ENCODE data around the gene PCDHGB4. TPM values are rescaled to one million over a fixed set of nuclear protein-coding genes. Genes with fewer than 3 reads are reported as not detected.
"Not testable (repeated sequence)": the region's sequence is repeated elsewhere in the genome, so short reads cannot be mapped to it uniquely, and the experiment has no call there.

Gene PCDHGB4
- 4.2 TPM for total RNA-seq
- long read RNA-seq, full-length matches to known transcripts = 4 of 4 reads
- long read RNA-seq, partial matches to known transcripts = 0 of 4 reads
- long read RNA-seq, other reads (novel, unspliced or antisense) = 0 of 4 reads

DNA sequence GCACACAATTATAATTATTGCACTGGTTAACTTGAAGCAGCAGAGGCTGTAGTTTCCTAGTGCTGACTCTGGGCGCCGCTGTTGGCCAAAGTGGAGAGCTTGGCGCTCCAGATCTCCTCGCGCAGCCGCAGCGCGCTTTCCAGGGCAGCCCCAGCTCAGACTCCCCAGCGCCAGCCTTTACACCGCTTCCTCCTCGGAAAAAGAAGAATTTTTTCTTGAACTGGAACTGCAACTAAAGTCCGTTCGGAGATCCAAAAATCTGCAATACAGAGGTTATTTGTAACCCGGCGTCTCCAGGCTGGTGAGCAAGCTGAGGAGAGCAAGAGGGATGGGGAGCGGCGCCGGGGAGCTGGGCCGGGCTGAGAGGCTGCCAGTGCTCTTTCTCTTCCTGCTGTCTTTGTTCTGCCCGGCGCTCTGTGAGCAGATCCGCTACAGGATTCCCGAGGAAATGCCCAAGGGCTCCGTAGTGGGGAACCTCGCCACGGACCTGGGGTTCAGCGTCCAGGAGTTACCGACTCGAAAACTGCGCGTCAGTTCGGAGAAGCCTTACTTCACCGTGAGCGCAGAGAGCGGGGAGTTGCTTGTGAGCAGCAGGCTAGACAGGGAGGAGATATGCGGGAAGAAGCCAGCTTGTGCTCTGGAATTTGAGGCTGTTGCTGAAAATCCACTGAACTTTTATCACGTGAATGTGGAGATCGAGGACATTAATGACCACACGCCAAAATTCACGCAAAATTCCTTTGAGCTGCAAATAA is at the start of gene PCDHGB4:
TSS of gene PCDHGB4 (plus strand) at position 142 of the 755 bp plus-strand sequence. CDS start at position 329, 187 bp downstream.
- H3K4me1 ChIP-seq; H3K27me3 ChIP-seq; H3K36me3 ChIP-seq; intact Hi-C loops (cut with DNase I); H3K4me3 ChIP-seq; H3K27ac ChIP-seq: not testable (repeated sequence)
- DNase-seq = peak; percentile 74
- TF ChIP-seq, protein P1, sequence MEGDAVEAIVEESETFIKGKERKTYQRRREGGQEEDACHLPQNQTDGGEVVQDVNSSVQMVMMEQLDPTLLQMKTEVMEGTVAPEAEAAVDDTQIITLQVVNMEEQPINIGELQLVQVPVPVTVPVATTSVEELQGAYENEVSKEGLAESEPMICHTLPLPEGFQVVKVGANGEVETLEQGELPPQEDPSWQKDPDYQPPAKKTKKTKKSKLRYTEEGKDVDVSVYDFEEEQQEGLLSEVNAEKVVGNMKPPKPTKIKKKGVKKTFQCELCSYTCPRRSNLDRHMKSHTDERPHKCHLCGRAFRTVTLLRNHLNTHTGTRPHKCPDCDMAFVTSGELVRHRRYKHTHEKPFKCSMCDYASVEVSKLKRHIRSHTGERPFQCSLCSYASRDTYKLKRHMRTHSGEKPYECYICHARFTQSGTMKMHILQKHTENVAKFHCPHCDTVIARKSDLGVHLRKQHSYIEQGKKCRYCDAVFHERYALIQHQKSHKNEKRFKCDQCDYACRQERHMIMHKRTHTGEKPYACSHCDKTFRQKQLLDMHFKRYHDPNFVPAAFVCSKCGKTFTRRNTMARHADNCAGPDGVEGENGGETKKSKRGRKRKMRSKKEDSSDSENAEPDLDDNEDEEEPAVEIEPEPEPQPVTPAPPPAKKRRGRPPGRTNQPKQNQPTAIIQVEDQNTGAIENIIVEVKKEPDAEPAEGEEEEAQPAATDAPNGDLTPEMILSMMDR (IDR thresholded peaks at IDR 0.05) = peak; percentile 42
- peaks cover 31% of the 10 kb centered on the region for H3K9me3 ChIP-seq
- peak; percentile 92 for ATAC-seq

DNA sequence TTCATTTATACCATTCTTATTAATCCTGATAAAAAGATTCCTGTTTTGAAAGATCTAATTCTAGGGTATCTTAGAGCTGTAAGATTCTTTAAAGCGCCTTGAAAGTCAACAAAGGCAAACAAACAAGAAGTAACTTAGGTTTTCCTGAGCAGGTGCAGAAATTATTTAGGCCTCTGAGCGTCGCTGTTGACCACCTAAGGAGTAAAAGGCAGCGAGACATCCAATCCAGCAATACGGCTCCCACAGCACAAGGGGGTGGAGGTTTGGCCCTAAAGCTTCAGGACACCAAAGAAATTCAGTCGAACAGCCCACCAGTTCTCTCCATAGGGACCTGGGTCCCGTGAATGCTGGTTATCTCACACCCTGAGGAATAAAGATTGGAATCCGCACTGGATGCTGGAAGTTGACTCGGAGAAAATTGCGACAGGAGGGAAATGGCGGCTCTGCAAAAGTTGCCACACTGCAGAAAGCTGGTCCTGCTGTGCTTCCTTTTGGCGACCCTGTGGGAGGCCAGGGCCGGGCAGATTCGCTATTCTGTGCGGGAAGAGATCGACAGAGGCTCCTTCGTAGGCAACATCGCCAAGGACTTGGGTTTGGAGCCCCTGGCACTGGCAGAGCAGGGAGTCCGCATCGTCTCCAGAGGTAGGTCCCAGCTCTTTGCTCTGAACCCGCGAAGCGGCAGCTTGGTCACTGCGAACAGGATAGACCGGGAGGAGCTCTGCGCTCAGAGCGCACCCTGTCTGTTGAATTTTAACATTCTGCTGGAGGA is 48.8 kb upstream of the PCDHGB4 start, which contains the start of gene PCDHGA2:
TSS of gene PCDHGA2 (plus strand) at position 223 of the 769 bp plus-strand sequence.
- intact Hi-C loops (cut with DNase I) = no loop called here
- H3K27me3 ChIP-seq = peaks cover 6% of the 10 kb centered on the region
- DNase-seq (no peak), ATAC-seq (peak; percentile 48)
- no peaks in the 10 kb centered on the region for H3K4me1 ChIP-seq
- H3K4me3 ChIP-seq = peak within 1 kb of the TSS; percentile 20
- no peak within 1 kb of the TSS for H3K27ac ChIP-seq
- TF ChIP-seq, protein P1 (IDR thresholded peaks at IDR 0.05) = peak; percentile 26
- H3K9me3 ChIP-seq = peaks cover 21% of the 10 kb centered on the region
- H3K36me3 ChIP-seq = no peaks in the 10 kb centered on the region

DNA sequence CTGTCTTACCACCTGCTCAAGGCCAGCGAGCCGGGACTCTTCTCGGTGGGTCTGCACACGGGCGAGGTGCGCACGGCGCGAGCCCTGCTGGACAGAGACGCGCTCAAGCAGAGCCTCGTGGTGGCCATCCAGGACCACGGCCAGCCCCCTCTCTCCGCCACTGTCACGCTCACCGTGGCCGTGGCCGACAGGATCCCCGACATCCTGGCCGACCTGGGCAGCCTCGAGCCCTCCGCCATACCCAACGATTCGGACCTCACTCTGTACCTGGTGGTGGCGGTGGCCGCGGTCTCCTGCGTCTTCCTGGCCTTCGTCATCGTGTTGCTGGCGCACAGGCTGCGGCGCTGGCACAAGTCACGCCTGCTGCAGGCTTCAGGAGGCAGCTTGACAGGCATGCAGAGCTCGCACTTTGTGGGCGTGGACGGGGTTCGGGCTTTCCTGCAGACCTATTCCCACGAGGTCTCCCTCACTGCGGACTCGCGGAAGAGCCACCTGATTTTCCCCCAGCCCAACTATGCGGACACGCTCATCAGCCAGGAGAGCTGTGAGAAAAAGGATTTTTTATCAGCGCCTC is 46.6 kb upstream of the PCDHGB4 start:
- H3K4me3 ChIP-seq, H3K27me3 ChIP-seq: not testable (repeated sequence)

DNA sequence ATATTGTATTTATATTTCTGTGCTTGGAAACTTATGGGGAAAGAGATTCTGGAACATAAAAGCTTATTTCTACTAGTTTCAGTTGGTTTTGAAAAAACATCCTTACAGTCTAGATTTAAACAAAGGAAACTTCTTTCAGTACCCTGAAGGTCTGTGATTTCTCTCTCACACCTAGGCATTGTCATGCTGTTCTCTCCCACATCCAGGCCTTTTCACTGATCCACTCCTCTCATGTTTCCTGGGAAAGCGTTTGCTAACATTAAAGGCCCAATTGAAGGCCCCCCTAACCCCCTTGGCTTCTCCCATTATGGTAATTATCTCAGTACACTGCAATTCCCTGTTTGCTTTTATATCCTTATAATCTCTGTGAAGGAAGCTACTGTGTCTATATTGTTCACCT is 44.7 kb upstream of the PCDHGB4 start:
- no peaks in the 10 kb centered on the region for H3K4me1 ChIP-seq
- H3K27ac ChIP-seq = no peak overlapping the region
- H3K4me3 ChIP-seq = no peak overlapping the region
- peaks cover 19% of the 10 kb centered on the region for H3K9me3 ChIP-seq
- H3K27me3 ChIP-seq = peaks cover 6% of the 10 kb centered on the region
- no peaks in the 10 kb centered on the region for H3K36me3 ChIP-seq
- DNase-seq = no peak
- intact Hi-C loops (cut with DNase I) = no loop called here
- no peak for ATAC-seq
- TF ChIP-seq, protein P1 (IDR thresholded peaks at IDR 0.05) = no peak

More for the DNA sequence above, 46.6 kb upstream of the PCDHGB4 start:
- H3K27ac ChIP-seq; H3K36me3 ChIP-seq; H3K4me1 ChIP-seq; intact Hi-C loops (cut with DNase I); ATAC-seq; DNase-seq: not testable (repeated sequence)
- peaks cover 32% of the 10 kb centered on the region for H3K9me3 ChIP-seq

DNA sequence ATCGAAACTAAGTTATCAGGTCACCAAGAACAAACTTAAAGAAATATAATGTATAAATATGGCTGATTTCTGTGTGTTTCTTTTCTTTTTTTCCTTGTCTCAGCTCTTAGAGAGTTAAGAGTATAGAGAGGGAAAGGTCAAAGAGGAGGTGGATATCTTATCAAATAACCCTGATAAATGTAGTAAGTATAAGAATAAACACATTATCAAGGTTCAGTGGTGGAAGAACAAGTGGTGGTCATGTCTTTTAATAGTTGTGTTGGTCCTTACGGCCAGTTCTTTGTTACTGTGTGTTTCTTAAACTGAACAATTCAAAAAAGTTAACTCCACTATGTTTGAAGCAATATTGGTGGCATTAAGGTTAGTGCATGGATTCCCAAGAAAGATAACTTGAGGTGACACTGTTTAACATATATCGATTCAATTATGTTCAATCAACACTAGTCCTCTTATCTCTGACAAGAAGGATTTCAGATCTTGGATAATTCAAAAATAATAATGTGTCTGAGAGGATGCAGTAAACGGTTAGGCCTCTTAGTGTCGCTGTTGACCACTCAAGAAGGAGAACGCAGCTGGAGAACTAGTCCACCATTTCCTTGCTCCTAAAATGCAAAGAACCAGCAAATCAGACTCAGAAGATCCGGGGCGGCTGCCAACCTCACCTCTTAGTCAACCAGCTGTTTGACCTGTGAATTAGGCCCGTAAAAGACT is 44.1 kb upstream of the PCDHGB4 start, which contains the start of gene PCDHGA3:
TSS of gene PCDHGA3 (plus strand) at position 588 of the 711 bp plus-strand sequence. CDS start 205 bp downstream, outside the sequence.
- H3K4me1 ChIP-seq = no peaks in the 10 kb centered on the region
- TF ChIP-seq, protein P1 (IDR thresholded peaks at IDR 0.05) = peak; percentile 24
- H3K27ac ChIP-seq = no peak within 1 kb of the TSS
- ATAC-seq (no peak), DNase-seq (no peak)
- peaks cover 6% of the 10 kb centered on the region for H3K27me3 ChIP-seq
- no peaks in the 10 kb centered on the region for H3K36me3 ChIP-seq
- H3K9me3 ChIP-seq = peaks cover 19% of the 10 kb centered on the region
- intact Hi-C loops (cut with DNase I) = no loop called here
- H3K4me3 ChIP-seq = peak within 1 kb of the TSS; percentile 21

All from upper lobe of right lung (tissue), 1 donor.